Spleen (tissue), 7 donors: ENCODE data around the gene DLG2.

ENCODE experiments used
- POLR2A ChIP-seq, 3 donors: fragments of 450-650 bp; IDR thresholded peaks; one replicate each; pipeline ENCODE4 v1.5.1; 2017; ENCODE audit warnings: antibody characterized with exemption in 3 of 3, mild to moderate bottlenecking in 1 of 3
- POLR2AphosphoS5 ChIP-seq, 3 donors: sonication (generic); formaldehyde crosslinking; IDR thresholded peaks; one replicate each; pipeline ENCODE4 v1.5.1; 2017; ENCODE audit warnings: antibody characterized with exemption in 3 of 3
- TF ChIP-seq, protein P1 (sequence below), 11 experiments: fragments of 200-600 bp in 7 of 11; fragments of 450-650 bp in 4 of 11; sonication (generic) in 4 of 11; IDR thresholded peaks in 8 of 11; conservative IDR thresholded peaks in 3 of 11; 1 replicate in 7 of 11; 2 replicates in 4 of 11; pipeline versions ENCODE4 v1.4.0 to v1.8.0; 2016 to 2021; ENCODE audit warnings: antibody characterized with exemption in 11 of 11, inconsistent platforms in 4 of 11, mild to moderate bottlenecking in 1 of 11
- donor health status: DM: no; HTN: no; CAD: no; lungs with moderate emphysema.
- donor health status: DM: no; HTN: no; CAD: no.
- donor health status: DM: no; HTN: no; CAD: no.

DNA sequence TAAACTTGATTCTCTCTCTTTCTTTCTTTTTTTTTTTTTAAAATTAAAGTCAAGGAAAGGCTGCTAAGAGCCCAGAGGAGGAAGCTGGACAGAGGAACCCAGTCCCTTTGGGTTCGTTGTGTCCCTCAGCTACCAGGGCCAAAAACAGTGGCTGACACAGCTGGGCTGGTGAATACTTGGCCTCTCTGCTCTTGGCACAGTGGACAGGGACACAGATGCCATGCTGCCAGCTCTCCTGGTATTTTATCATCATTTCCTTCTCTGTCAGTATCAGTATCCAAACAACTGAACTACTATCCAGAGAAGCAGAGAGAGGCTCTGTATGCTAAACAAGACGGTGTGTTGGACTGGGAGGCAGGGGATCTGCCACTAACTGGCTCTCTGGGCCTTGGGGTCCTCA is 2217.3 kb downstream of the DLG2 start:
- no peak for TF ChIP-seq POLR2A (IDR thresholded peaks at IDR 0.05)
- TF ChIP-seq, protein P1, sequence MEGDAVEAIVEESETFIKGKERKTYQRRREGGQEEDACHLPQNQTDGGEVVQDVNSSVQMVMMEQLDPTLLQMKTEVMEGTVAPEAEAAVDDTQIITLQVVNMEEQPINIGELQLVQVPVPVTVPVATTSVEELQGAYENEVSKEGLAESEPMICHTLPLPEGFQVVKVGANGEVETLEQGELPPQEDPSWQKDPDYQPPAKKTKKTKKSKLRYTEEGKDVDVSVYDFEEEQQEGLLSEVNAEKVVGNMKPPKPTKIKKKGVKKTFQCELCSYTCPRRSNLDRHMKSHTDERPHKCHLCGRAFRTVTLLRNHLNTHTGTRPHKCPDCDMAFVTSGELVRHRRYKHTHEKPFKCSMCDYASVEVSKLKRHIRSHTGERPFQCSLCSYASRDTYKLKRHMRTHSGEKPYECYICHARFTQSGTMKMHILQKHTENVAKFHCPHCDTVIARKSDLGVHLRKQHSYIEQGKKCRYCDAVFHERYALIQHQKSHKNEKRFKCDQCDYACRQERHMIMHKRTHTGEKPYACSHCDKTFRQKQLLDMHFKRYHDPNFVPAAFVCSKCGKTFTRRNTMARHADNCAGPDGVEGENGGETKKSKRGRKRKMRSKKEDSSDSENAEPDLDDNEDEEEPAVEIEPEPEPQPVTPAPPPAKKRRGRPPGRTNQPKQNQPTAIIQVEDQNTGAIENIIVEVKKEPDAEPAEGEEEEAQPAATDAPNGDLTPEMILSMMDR (IDR thresholded peaks at IDR 0.05 in 8 of 11, conservative IDR thresholded peaks at IDR 0.05 in 3 of 11), result no peak
- TF ChIP-seq POLR2AphosphoS5 (IDR thresholded peaks at IDR 0.05), result no peak
